GM12891 (cell line): Measurements from ENCODE around the gene DHODH.

Experiments
- DNase-seq: peaks from one replicate; pipeline ENCODE4 v3.0.0; 2011; ENCODE audit warnings: low spot score; ENCODE audit not compliant: insufficient read length
- FAIRE-seq: peaks from 2 replicates; lab custom pipeline; 2011; peaks lifted over from hg19 to GRCh38; lab: Jason Lieb, UNC
- PAX5 ChIP-seq: IDR thresholded peaks from 2 replicates; pipeline ENCODE4 v1.6.1; 2011; ENCODE audit warnings: low read length, moderate library complexity, mild to moderate bottlenecking; ENCODE audit not compliant: insufficient read depth, severe bottlenecking
- POLR2A ChIP-seq: IDR thresholded peaks from 2 replicates; pipeline ENCODE4 v1.6.1; 2011; ENCODE audit warnings: low read depth, low read length, control low read depth
- POLR2AphosphoS5 ChIP-seq: IDR thresholded peaks from 2 replicates; pipeline ENCODE4 v1.6.1; 2011; ENCODE audit warnings: low read depth, low read length, control low read depth
- POU2F2 ChIP-seq: IDR thresholded peaks from 2 replicates; pipeline ENCODE4 v1.6.1; 2011; ENCODE audit warnings: low read depth, mild to moderate bottlenecking, control low read depth, low read length, moderate library complexity
- SPI1 ChIP-seq: IDR thresholded peaks from 2 replicates; pipeline ENCODE4 v1.6.1; 2011; ENCODE audit warnings: low read depth, low read length, control low read depth
- TAF1 ChIP-seq: IDR thresholded peaks from 2 replicates; pipeline ENCODE4 v1.6.1; 2011; ENCODE audit warnings: low read depth, low read length, control low read depth

DHODH gene

DNA sequence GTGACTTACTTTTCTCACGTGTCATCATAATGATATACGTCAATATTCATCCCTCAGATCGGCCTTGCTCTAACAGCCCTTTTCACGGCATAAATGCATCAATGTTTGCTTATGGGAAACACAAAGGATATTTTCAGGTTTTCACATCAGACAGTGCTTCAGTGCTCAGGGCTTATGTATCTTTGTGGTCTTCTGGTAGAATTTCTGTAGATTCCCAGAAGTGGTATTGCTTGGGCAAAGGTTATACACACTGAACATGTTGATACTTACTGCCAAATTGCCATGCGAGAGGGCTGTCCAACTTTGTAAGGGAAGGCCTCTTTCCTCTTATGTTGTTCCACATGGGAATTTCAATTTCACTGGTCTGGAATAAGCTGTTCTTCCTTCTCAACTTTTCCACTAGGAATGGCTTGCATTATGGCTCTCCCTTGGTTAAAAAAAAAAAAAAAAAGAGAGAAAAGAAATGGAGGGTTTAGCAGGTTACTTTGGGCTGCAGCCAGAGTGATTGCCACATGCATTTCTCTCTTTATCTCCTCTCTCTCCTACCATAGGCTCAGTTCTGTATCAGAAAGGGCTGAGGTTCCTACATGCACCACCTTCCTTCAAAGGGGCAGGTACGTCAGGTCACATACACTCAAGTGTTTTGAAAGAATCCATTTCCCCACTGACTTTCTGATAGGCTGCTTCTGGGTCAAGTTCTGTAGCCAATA is 19.3 kb downstream of the DHODH start:
- DNase-seq, result no peak
- FAIRE-seq, result no peak
- no peak for TF ChIP-seq POLR2A

GRCh38 chr16:72029567-72030271 is 21.2 kb downstream of the DHODH start:
- FAIRE-seq (no peak), DNase-seq (no peak)
- no peak for TF ChIP-seq POU2F2
- no peak for TF ChIP-seq POLR2A
- TF ChIP-seq TAF1, result no peak
- no peak for TF ChIP-seq PAX5
- no peak for TF ChIP-seq SPI1
- no peak for TF ChIP-seq POLR2AphosphoS5

DNA sequence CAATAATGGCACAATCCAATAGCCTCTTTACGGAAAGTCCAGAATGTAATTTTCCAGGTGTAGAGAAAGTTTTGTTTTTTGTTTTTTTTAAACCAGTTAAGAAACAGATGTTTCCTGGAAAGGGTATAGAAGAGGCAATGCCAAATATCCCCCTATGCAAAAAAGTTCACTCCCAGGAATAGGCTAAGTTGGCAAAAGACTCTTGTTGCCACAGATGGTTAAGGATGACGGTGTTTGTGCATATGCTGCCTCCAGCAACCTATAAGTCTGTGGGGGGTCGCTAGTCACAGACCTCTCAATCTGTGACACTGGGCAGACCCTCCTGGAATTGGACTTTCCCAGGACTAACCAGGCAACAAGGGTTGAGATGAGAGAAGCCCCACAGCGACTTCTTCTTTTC is 24.9 kb downstream of the DHODH start:
- DNase-seq (no peak), FAIRE-seq (no peak)
- TF ChIP-seq POLR2A, result no peak
- TF ChIP-seq PAX5, result no peak
- TF ChIP-seq TAF1, result no peak
- no peak for TF ChIP-seq POLR2AphosphoS5
- TF ChIP-seq SPI1, result no peak
- no peak for TF ChIP-seq POU2F2

- FAIRE-seq (no peak), DNase-seq (no peak)
- TF ChIP-seq POLR2A (no peak), PAX5 (no peak), POU2F2 (no peak), TAF1 (no peak), SPI1 (no peak), POLR2AphosphoS5 (no peak)
Observed at GRCh38 chr16:72036098-72036497, 27.6 kb downstream of the DHODH start.

- TF ChIP-seq POLR2A (no peak), SPI1 (no peak), PAX5 (no peak)
- no peak for DNase-seq
- FAIRE-seq, result no peak
Observed at GRCh38 chr16:72042157-72042660, 33.7 kb downstream of the DHODH start.

- TF ChIP-seq POLR2AphosphoS5, result no peak
- no peak for TF ChIP-seq SPI1
- no peak for TF ChIP-seq POLR2A
- no peak for TF ChIP-seq POU2F2
- FAIRE-seq, result no peak
- DNase-seq, result no peak
Observed at GRCh38 chr16:72043058-72043457, 34.5 kb downstream of the DHODH start.

GRCh38 chr16:72043539-72043938 is 35.0 kb downstream of the DHODH start:
- no peak for FAIRE-seq
- TF ChIP-seq PAX5 (no peak), POU2F2 (no peak), SPI1 (no peak), POLR2AphosphoS5 (no peak), POLR2A (no peak), TAF1 (no peak)
- DNase-seq, result no peak

- TF ChIP-seq POU2F2 (no peak), POLR2A (no peak), PAX5 (no peak), POLR2AphosphoS5 (no peak), SPI1 (no peak), TAF1 (no peak)
- DNase-seq (no peak), FAIRE-seq (no peak)
Observed at GRCh38 chr16:72044296-72044695, 35.8 kb downstream of the DHODH start.

- no peak for FAIRE-seq
- no peak for TF ChIP-seq POU2F2
- TF ChIP-seq POLR2A, result no peak
- no peak for TF ChIP-seq TAF1
- TF ChIP-seq POLR2AphosphoS5, result no peak
- no peak for TF ChIP-seq SPI1
- TF ChIP-seq PAX5, result no peak
- DNase-seq, result no peak
Observed at GRCh38 chr16:72044825-72045359, 36.3 kb downstream of the DHODH start.

DNA sequence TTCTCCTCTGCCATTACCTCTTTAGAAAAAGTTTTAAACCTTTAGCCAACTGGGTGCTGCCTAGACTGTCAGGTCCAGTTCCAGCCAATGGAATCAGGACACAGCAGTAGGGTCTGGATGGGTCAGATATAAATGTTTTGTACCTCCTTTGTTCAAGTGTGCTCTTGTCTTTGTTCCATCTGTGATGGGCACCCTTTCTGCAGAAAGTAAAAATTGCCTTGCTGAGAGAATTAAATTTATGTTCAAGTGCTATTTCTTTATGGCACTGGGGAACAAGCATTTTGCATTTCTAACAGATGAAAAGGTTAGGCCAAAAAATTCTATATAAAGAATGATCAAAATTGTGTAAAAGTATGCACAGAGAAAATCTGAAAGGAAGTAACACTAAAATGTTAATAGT is 40.6 kb downstream of the DHODH start:
- FAIRE-seq, result no peak
- TF ChIP-seq TAF1 (no peak), POLR2AphosphoS5 (no peak), PAX5 (no peak), SPI1 (no peak), POU2F2 (no peak), POLR2A (no peak)
- DNase-seq, result no peak
